ENCODE measurements around the gene OR6C68. TPM values are rescaled to one million over a fixed set of nuclear protein-coding genes. Genes with fewer than 3 reads are reported as not detected.

OR6C68 gene
- total RNA-seq, result not detected in 2 replicates

DNA sequence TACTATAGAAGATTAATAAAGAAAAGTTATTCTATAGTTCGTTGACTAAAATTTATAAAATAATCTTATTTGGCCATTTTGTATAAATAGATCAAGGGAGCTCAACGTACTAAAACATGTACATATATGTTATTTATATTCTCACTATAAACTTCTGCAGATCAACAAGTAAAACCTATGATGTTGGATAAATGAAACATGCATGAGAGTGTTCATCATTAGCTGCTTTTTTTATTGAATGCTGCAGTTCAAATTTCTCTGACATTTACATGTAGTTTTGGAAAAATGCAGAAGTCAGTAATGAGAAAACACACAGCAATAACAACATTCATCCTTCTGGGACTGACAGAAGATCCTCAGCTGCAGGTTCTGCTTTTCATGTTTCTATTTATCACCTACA, at the start of gene OR6C68:
OR6C68 (plus strand) TSS at position 301 of the 400 bp plus-strand sequence; CDS start at position 301, 0 bp downstream.

DNA sequence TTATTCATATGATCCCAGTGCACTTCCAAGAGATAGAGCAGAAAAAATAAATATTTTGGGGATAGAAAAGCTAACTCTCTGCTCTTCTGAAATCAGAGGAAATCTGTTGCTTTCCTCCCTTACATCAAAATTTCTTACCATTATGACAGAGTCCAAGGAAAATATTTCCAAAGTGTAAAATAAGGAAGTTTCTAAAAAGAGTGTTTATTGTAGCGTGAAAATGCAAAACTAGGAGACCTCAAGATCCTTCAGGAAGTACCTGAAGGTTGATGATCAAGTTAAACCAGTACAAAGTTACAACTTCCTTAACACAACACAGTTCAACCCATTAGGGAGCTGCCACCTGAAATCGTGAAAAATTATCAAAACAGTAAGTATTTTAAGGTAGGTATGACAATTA, 48.4 kb upstream of the OR6C68 start, which contains the start of gene OR6C2:
OR6C2 (plus strand) TSS at position 301 of the 400 bp plus-strand sequence. CDS start 8,138 bp downstream, outside the sequence.

DNA sequence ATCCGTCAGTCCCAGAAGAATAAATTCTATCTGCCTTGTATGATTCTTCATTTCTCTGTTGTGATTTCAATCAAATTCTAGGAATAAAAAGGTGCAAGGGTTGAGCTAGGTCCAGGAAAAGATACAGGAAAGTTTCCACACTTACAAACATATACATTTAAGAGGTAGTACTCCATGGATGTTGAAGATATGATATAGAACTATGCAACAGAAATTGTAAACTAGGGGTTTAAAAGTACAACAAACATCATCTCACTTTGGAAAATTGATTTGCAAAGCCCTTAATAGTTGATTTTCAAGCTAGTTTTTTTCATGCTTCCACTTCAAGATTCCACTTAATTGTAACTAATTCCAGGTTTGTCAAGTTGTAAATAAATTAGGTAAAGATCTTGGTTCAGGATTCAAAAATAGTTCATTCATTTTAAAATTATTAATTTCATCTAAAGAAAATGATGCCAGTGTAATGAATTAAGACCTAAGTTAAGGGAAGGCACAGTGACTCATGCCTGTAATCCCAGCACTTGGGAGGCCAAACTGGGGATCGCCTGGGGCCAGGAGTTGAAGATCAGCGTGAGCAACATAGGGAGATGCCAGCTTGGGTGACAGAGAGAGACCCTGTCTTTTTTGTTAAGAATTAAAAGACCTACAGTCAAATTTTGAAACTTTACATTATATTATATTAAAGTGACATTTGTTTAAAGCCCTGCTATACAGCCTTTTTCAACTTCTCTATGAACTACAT, 21.9 kb upstream of the OR6C68 start, which contains the start of gene OR6C70:
OR6C70 (minus strand) TSS at position 51 of the 742 bp plus-strand sequence; CDS start at position 51, 0 bp downstream.

Other genes with a start within 250 kb of the OR6C68 start
- gene OR6C74, start 247.8 kb upstream of the OR6C68 start, total RNA-seq, result not detected in 2 replicates
- not detected in 2 replicates for gene OR6C6, start 195.8 kb upstream of the OR6C68 start, total RNA-seq
- gene OR6C1, start 178.0 kb upstream of the OR6C68 start, total RNA-seq, result not detected in 2 replicates
- not detected in 2 replicates for gene OR6C3, start 161.6 kb upstream of the OR6C68 start, total RNA-seq
- gene OR6C75, start 129.4 kb upstream of the OR6C68 start, total RNA-seq, result not detected in 2 replicates
- not detected in 2 replicates for gene OR6C65, start 91.8 kb upstream of the OR6C68 start, total RNA-seq
- not detected in 2 replicates for gene OR6C76, start 66.1 kb upstream of the OR6C68 start, total RNA-seq
- gene OR6C2, start 48.3 kb upstream of the OR6C68 start, total RNA-seq, result not detected in 2 replicates
- gene OR6C70, start 22.2 kb upstream of the OR6C68 start, total RNA-seq, result not detected in 2 replicates
- not detected in 2 replicates for gene OR6C4, start 57.2 kb downstream of the OR6C68 start, total RNA-seq
- gene OR2AP1, start 80.1 kb downstream of the OR6C68 start, total RNA-seq, result not detected in 2 replicates
- gene OR10P1, start 144.5 kb downstream of the OR6C68 start, total RNA-seq, result not detected in 2 replicates
- gene ITGA7, start 215.5 kb downstream of the OR6C68 start, total RNA-seq, result 0.05 and 0.28 TPM in 2 replicates
- gene BLOC1S1, start 223.7 kb downstream of the OR6C68 start, total RNA-seq, result 108 and 152 TPM in 2 replicates
- 0.63 TPM in 1 of 2 replicates, not detected in the other for gene RDH5, start 228.0 kb downstream of the OR6C68 start, total RNA-seq
- 551 and 563 TPM in 2 replicates for gene CD63, start 236.6 kb downstream of the OR6C68 start, total RNA-seq